Measurements from ENCODE around the gene CTAG1A. TPM values are rescaled to one million over a fixed set of nuclear protein-coding genes. Genes with fewer than 3 reads are reported as not detected.
"Not testable (repeated sequence)": the region's sequence is repeated elsewhere in the genome, so short reads cannot be mapped to it uniquely, and the experiment has no call there.

Gene CTAG1A
- total and polyA plus RNA-seq, 4 donors = not detected

DNA sequence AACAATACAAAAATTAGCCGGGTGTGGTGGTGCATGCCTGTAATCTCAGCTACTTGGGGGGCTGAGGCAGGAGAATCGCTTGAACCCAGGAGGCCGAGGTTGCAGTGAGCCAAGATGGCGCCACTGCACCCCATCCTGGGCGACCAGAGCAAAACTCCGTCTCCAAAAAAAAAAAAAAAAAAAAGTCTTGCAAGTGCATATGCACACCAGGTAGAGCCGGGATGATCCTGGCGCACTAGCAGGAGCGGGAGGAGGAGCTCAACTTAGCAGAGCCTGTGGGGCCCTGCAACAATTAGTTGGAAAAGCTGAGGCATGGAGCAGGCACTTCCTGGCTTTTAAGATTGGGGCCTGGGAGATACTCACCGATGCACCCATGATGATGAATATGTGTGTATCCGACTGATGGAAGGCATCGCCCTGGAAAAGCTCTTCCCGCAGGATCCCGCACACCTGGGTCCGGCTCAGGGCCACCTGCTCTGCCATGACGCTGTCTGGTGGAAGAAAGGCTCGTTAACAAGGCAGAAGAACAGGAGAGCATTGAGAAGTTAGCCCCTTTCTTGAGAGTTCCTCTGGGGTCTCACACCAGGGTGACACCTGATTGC, 39.2 kb upstream of the CTAG1A start:
- intact Hi-C loops (cut with DNase I) = no loop called here
- no peaks in the 10 kb centered on the region for H3K36me3 ChIP-seq (ENCODE audit: control insufficient read depth in 1 of 2, insufficient read depth in 2 of 2, low read length in 1 of 2)
- DNase-seq (no peak), ATAC-seq (ENCODE audit: low FRiP score) (no peak)
- H3K4me3 ChIP-seq (ENCODE audit: low read length in 2 of 2) = peak overlapping the region in 1 of 2 donors; percentile 24
- WGBS, 2 donors = 89 to 95% methylated on average over 17 of the region's 17 CpGs
- H3K4me1 ChIP-seq (ENCODE audit: control insufficient read depth in 1 of 2, insufficient read depth in 2 of 2, low read length in 2 of 2) = no peaks in the 10 kb centered on the region
- H3K9me3 ChIP-seq (ENCODE audit: control insufficient read depth, low read length) = no peaks in the 10 kb centered on the region
- no peak overlapping the region for H3K27ac ChIP-seq (ENCODE audit: low read depth in 1 of 2, low read length in 2 of 2)
- H3K27me3 ChIP-seq (ENCODE audit: control insufficient read depth in 1 of 2, insufficient read depth in 2 of 2, low read length in 1 of 2) = no peaks in the 10 kb centered on the region

DNA sequence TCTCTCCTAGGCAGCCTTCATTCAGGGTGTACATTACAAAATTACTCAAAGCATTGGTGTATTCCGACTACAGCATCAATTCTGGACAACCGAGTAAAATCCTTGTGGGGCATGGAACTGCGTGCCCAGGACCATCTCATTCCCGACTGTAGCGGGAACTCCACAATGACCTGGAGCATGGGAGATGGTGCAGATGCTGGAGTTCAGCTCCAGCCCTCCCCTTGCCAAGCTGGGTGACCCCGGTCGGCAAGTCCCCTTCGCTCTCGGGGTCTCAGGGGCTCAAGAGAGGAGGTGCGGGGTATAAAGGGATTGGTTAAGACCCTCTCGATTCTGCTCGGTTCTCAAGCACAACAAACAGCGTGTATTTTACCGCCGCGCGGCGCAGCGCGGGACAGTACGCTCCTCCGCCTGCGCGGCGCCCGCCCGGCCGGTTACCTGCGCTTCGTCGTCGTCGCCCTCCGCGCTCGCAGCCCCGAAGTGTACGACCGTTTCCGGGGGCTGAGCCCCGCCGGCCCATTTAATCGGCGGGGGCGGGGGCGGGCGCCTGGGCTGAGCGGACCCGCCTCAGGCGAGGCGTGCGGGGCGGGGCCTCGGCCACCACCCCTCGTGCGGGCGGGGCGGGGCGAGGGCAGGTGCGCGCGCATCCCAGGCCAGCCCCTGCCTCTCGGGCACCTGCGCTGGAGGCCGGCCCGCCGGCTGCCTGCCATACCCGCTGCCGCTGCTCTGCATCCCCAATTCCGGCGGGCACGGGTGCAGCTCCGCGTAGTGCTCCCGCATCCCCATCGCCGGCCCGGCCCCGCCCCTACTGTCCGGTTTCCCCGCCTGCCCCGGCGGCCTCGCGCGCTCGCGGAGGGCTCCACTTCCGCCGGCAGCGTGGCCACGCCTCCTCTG, 38.3 kb upstream of the CTAG1A start, which contains the start of gene G6PD:
Gene G6PD (minus strand): TSS at position 493 of the 891 bp plus-strand sequence. CDS start 691 bp downstream, outside the sequence.
- no peaks in the 10 kb centered on the region for H3K9me3 ChIP-seq (ENCODE audit: control insufficient read depth, low read length)
- no peaks in the 10 kb centered on the region for H3K4me1 ChIP-seq (ENCODE audit: control insufficient read depth in 1 of 2, insufficient read depth in 2 of 2, low read length in 2 of 2)
- 0 to 38% methylated on average over 77 to 92 of the region's 92 CpGs for WGBS, 2 donors
- no peaks in the 10 kb centered on the region for H3K36me3 ChIP-seq (ENCODE audit: control insufficient read depth in 1 of 2, insufficient read depth in 2 of 2, low read length in 1 of 2)
- H3K27me3 ChIP-seq (ENCODE audit: control insufficient read depth in 1 of 2, insufficient read depth in 2 of 2, low read length in 1 of 2) = no peaks in the 10 kb centered on the region
- peak within 1 kb of the TSS; percentile 9 to 24 for H3K4me3 ChIP-seq (ENCODE audit: low read length in 2 of 2)
- ATAC-seq (ENCODE audit: low FRiP score) = peak; percentile 83
- peak within 1 kb of the TSS in 1 of 2 donors; percentile 72 for H3K27ac ChIP-seq (ENCODE audit: low read depth in 1 of 2, low read length in 2 of 2)
- no peak for DNase-seq
- intact Hi-C loops (cut with DNase I) = no loop called here

GRCh38 chrX:154547245-154548027, 37.5 kb upstream of the CTAG1A start, which contains the start of gene IKBKG:
IKBKG (plus strand) TSS chrX:154547620; CDS start chrX:154552003, 4,383 bp downstream.
- H3K4me3 ChIP-seq (ENCODE audit: low read length in 2 of 2) = peak within 1 kb of the TSS; percentile 9 to 24
- intact Hi-C loops (cut with DNase I) = no loop called here
- no peaks in the 10 kb centered on the region for H3K4me1 ChIP-seq (ENCODE audit: control insufficient read depth in 1 of 2, insufficient read depth in 2 of 2, low read length in 2 of 2)
- H3K27me3 ChIP-seq (ENCODE audit: control insufficient read depth in 1 of 2, insufficient read depth in 2 of 2, low read length in 1 of 2) = no peaks in the 10 kb centered on the region
- H3K9me3 ChIP-seq (ENCODE audit: control insufficient read depth, low read length) = no peaks in the 10 kb centered on the region
- WGBS, 2 donors = 1 to 27% methylated on average over 63 to 69 of the region's 69 CpGs
- peak within 1 kb of the TSS in 1 of 2 donors; percentile 72 for H3K27ac ChIP-seq (ENCODE audit: low read depth in 1 of 2, low read length in 2 of 2)
- DNase-seq (peak; percentile 93 to 94), ATAC-seq (ENCODE audit: low FRiP score) (peak; percentile 95)
- no peaks in the 10 kb centered on the region for H3K36me3 ChIP-seq (ENCODE audit: control insufficient read depth in 1 of 2, insufficient read depth in 2 of 2, low read length in 1 of 2)

- H3K4me1 ChIP-seq (ENCODE audit: control insufficient read depth in 1 of 2, insufficient read depth in 2 of 2, low read length in 2 of 2) = no peaks in the 10 kb centered on the region
- H3K27ac ChIP-seq (ENCODE audit: low read depth in 1 of 2, low read length in 2 of 2) = peak overlapping the region in 1 of 2 donors; percentile 20
- no peaks in the 10 kb centered on the region for H3K36me3 ChIP-seq (ENCODE audit: control insufficient read depth in 1 of 2, insufficient read depth in 2 of 2, low read length in 1 of 2)
- intact Hi-C loops (cut with DNase I) = no loop called here
- WGBS, 2 donors = 0 to 30% methylated on average over 9 of the region's 9 CpGs
- DNase-seq = no peak
- ATAC-seq (ENCODE audit: low FRiP score) = no peak
- H3K4me3 ChIP-seq (ENCODE audit: low read length in 2 of 2) = peak overlapping the region; percentile 6 to 9
- H3K9me3 ChIP-seq (ENCODE audit: control insufficient read depth, low read length) = no peaks in the 10 kb centered on the region
- no peaks in the 10 kb centered on the region for H3K27me3 ChIP-seq (ENCODE audit: control insufficient read depth in 1 of 2, insufficient read depth in 2 of 2, low read length in 1 of 2)
Observed at GRCh38 chrX:154548028-154548316, 37.0 kb upstream of the CTAG1A start.

DNA sequence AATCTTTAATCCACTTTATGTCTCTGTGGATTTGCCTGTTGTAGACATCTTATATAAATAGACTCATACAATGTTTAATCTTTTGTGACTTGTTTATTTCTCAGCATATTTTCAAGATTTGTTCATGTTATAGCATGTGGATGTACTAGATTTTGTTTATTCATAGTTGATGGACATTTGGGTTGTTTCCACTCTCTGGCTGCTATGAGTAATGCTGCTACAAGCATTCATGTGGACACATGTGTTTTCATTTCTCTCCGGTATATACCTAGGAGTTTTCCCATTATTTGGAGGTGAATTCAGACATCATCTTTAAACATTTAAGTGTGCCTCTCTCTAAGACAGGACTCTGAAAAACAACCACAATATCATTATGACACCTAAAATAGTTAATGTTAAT, 35.2 kb upstream of the CTAG1A start:
- no peak overlapping the region for H3K27ac ChIP-seq (ENCODE audit: low read depth in 1 of 2, low read length in 2 of 2)
- ATAC-seq (ENCODE audit: low FRiP score) = no peak
- no peaks in the 10 kb centered on the region for H3K4me1 ChIP-seq (ENCODE audit: control insufficient read depth in 1 of 2, insufficient read depth in 2 of 2, low read length in 2 of 2)
- intact Hi-C loops (cut with DNase I) = no loop called here
- 52 to 83% methylated on average over 1 of the region's 1 CpG for WGBS, 2 donors
- H3K9me3 ChIP-seq (ENCODE audit: control insufficient read depth, low read length) = no peaks in the 10 kb centered on the region
- no peak for DNase-seq
- H3K27me3 ChIP-seq (ENCODE audit: control insufficient read depth in 1 of 2, insufficient read depth in 2 of 2, low read length in 1 of 2) = no peaks in the 10 kb centered on the region
- H3K36me3 ChIP-seq (ENCODE audit: control insufficient read depth in 1 of 2, insufficient read depth in 2 of 2, low read length in 1 of 2) = peaks cover 0 to under 1% of the 10 kb centered on the region in 2 donors
- H3K4me3 ChIP-seq (ENCODE audit: low read length in 2 of 2) = no peak overlapping the region

DNA sequence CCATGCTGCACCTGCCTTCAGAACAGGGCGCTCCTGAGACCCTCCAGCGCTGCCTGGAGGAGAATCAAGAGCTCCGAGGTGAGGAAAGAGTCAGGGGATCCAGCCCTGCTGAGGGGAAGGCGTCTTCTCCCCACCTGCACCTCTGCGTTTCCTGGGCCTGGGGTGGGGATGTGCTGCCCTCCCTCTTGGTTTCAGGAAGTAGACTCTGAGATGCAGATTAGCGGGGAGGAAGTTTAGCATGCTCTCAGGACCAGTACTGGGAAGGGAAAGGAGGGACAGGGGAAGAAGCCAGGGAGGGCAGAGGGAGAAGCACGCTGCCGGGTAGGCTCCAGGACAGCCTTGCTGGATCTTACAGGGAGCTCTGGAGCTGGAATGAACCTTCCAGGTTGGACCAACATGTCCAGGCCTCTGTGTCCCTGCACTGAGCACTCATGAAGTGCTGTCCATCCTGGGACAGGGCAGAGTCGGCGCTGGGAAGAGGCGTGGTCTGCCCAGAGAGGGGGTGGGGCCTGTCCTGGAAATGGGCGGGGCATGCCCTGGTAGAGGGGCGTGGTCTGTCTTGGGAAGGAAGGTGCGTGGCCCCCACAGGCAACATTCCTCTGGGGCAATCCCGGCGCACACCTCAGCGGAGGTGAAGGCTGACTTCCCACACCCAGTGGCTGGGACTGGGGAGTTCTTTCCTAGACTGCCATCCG, 32.7 kb upstream of the CTAG1A start:
- H3K4me3 ChIP-seq (ENCODE audit: low read length in 2 of 2); H3K9me3 ChIP-seq (ENCODE audit: control insufficient read depth, low read length); H3K36me3 ChIP-seq (ENCODE audit: control insufficient read depth in 1 of 2, insufficient read depth in 2 of 2, low read length in 1 of 2); H3K27ac ChIP-seq (ENCODE audit: low read depth in 1 of 2, low read length in 2 of 2); ATAC-seq (ENCODE audit: low FRiP score); DNase-seq; H3K4me1 ChIP-seq (ENCODE audit: control insufficient read depth in 1 of 2, insufficient read depth in 2 of 2, low read length in 2 of 2); intact Hi-C loops (cut with DNase I); H3K27me3 ChIP-seq (ENCODE audit: control insufficient read depth in 1 of 2, insufficient read depth in 2 of 2, low read length in 1 of 2): not testable (repeated sequence)
- WGBS, 2 donors = 85 to 92% methylated on average over 8 to 12 of the region's 18 CpGs

DNA sequence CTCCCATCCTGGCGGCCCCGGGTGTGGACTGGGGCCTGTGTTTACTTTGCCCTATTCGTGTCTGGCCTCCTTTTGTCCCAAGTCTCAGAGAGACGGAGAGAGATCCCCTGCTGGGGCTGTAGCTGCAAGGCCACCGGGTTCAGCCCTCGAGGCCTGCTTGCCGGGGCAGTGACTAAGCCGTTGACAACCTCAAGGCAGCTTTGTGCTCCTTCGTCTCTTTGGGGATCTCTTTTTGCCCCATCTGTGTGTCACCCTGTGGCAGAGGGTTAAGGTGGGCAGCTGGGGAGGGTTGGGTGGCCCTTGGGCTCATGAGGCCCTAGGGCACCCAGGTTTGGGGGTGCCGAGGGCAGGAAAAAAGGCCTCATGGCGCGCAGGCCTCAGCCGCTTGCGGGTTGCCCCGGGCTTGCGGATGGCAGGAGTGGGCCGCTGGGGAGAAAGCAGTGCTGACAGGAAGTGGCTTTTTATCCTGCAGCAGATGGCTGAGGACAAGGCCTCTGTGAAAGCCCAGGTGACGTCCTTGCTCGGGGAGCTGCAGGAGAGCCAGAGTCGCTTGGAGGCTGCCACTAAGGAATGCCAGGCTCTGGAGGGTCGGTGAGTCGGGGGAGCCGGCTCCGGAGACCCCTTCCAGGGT, 26.8 kb upstream of the CTAG1A start:
- intact Hi-C loops (cut with DNase I); H3K27me3 ChIP-seq (ENCODE audit: control insufficient read depth in 1 of 2, insufficient read depth in 2 of 2, low read length in 1 of 2); H3K9me3 ChIP-seq (ENCODE audit: control insufficient read depth, low read length); H3K4me1 ChIP-seq (ENCODE audit: control insufficient read depth in 1 of 2, insufficient read depth in 2 of 2, low read length in 2 of 2); ATAC-seq (ENCODE audit: low FRiP score); H3K27ac ChIP-seq (ENCODE audit: low read depth in 1 of 2, low read length in 2 of 2); H3K36me3 ChIP-seq (ENCODE audit: control insufficient read depth in 1 of 2, insufficient read depth in 2 of 2, low read length in 1 of 2); DNase-seq; H3K4me3 ChIP-seq (ENCODE audit: low read length in 2 of 2): not testable (repeated sequence)
- WGBS, 2 donors = 90% methylated on average over 4 to 5 of the region's 24 CpGs

- H3K36me3 ChIP-seq (ENCODE audit: control insufficient read depth in 1 of 2, insufficient read depth in 2 of 2, low read length in 1 of 2); H3K4me3 ChIP-seq (ENCODE audit: low read length in 2 of 2); DNase-seq; H3K9me3 ChIP-seq (ENCODE audit: control insufficient read depth, low read length); H3K27me3 ChIP-seq (ENCODE audit: control insufficient read depth in 1 of 2, insufficient read depth in 2 of 2, low read length in 1 of 2); intact Hi-C loops (cut with DNase I); H3K4me1 ChIP-seq (ENCODE audit: control insufficient read depth in 1 of 2, insufficient read depth in 2 of 2, low read length in 2 of 2); H3K27ac ChIP-seq (ENCODE audit: low read depth in 1 of 2, low read length in 2 of 2); ATAC-seq (ENCODE audit: low FRiP score): not testable (repeated sequence)
- 93 to 97% methylated on average over 3 to 10 of the region's 21 CpGs for WGBS, 2 donors
Observed at GRCh38 chrX:154558896-154559295, 26.0 kb upstream of the CTAG1A start.

All from aorta (tissue), 5 donors.